ENCODE results near the gene KCNT1.

The KCNT1 gene

DNA sequence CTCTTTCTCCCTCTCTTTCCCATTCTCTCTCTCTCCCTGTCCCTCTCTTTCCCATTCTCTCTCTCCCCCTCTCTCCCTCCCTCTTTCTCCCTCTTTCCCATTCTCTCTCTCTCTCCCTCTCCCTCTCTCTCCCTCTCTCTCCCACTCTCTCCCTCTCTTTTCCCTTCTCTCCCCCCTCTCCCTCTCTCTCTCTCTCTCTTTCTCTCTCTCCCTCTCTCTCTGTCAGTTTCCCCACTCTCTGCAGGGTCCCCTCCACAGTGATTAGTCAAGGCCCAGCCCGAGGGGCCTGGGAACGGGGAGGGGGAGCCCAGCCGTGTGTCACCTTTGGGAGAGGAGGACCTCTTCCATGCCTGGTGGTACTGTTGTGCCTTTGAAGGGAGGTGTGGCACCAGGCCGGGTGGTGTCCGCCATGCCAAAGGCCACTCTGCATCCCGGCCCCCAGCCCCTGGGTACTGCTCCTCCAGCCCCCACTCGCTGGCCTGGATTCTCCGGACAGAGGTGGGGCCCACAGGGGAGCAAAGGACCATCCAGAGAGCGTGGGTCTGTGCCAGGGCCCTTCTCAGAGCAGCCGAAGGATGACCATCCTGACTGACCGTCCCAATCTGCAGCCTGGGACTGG is 25.4 kb downstream of the KCNT1 start:
- no peak for DNase-seq (ENCODE audit: low spot score)

DNA sequence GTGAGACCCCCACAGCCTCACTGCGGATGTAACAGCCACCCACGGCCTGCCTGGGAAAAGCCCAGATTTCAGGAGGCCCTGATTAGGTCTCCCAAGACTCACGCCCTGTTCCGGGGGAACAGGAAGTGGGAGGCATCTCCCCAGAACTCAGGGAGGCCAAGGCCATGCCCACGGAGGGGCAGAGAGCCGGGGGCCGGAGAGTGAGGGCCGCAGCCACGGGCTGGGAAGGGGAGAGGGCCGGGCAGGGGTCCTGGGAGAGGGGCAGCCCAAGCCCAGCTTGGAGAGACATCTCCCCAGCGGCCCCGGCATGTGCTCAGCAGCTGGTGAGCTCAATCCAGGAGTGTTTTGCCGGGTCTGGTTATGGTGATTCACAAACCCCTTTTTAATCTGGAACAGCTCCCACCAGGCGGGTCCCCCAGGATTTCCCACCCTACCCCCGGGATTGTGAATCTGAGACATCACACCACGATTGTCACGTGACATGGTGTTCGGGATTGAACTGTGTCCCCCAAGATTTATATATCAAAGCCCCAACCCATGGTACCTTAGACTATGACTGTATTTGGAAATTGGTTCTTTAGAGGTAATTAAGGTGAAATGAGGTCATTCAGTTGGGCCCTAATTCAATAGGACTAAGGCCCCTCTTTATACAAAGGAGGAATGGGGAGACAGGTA is 26.6 kb downstream of the KCNT1 start:
- DNase-seq (ENCODE audit: low spot score): no peak

DNA sequence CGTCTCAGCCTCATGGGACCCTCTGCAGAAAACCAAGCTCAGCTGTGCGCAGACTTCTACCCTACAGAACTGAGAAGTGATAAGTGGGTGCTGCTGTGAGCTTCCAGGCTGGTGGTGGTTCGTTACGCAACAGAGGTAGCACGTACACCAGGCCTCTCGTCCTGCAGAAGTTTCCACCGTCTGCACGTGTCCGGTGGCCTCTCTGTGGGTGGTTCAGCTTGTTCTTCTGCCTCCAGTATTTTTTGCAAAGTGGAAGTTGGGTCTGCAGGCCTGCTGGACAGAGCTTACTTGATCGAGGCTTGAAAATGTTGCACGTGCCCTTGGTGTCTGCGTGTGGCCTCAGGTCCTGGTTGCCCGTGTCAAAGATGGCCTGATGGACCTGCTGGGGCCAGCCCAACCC is 27.5 kb downstream of the KCNT1 start:
- no peak for DNase-seq (ENCODE audit: low spot score)

DNA sequence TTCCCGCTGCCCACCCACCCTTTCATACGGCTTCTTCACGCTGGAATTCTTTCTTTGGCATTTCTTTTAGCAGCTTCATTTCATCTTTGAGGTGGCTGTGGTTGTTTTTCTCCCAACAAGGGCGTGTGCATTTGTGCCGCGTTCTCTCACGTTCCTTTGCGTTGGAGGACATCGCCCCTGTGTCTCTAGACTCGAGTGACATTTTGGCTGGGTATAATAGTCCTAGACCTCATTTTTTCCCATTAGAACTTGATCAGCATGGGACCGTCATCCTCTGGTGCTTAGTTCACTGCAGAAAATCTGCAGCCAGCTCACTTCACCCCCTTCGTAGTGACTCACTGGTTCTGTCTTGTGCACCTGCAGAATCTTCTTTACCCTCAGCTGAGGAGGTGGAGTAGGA is 29.5 kb downstream of the KCNT1 start:
- DNase-seq (ENCODE audit: low spot score): no peak

DNA sequence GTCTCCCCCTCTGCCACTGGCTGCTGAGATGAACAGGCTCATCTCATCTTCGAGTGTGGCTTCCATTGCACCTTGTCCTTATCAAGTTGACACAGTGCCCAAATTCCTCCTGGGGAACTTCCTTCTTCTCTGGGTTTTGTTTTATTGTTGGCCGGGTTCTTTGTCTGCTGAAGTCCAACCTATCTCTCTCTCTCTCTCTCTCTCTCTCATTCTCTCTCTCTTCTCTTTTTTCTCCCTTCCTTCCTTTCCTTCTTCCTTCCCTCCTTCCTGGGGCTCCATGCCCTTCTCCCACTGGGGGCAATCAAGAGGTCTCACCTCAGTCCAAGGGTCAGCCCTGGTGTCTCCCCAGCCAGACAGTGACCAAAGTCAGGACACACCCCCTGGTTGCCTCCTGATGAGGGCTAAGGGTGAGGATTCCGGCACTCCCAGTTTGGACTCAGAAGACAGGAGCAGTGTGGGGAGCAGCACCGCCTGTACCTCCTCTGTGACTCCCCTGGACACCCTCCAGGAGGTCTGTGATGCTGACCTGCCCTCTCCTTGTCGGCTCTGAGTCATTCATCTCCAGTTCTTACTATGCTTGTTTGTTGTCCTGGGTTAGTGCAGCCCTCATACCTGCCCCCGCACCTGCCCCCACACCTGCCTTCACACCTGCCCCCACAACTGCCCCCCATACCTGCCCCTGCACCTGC is 30.7 kb downstream of the KCNT1 start:
- DNase-seq (ENCODE audit: low spot score): no peak

DNA sequence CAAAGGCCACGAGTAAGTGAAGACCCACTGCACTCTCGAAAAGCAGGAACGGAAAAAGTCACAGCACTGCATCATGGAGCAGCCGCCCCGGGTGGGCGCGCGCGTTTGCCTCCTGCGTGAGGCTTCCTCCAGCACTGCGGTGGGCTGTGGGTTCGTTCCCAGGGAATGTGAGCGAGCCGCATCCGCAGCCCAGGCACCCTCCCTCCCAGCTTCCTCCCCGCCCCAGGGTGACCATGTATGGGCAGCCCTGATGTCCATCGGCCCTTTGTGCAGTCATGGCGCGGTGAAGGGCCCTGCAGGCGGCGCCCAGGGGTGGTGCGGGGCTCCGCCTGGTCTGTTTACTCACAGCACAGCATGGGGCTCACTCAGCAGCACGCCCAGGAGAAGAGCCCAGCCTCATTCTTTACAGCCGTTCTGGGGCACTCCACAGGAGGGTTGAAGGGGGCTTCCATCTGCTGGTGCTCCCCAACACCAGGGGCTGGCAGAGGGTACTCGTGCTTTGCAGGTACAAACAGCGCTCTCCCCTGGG is 32.7 kb downstream of the KCNT1 start:
- no peak for DNase-seq (ENCODE audit: low spot score)

DNA sequence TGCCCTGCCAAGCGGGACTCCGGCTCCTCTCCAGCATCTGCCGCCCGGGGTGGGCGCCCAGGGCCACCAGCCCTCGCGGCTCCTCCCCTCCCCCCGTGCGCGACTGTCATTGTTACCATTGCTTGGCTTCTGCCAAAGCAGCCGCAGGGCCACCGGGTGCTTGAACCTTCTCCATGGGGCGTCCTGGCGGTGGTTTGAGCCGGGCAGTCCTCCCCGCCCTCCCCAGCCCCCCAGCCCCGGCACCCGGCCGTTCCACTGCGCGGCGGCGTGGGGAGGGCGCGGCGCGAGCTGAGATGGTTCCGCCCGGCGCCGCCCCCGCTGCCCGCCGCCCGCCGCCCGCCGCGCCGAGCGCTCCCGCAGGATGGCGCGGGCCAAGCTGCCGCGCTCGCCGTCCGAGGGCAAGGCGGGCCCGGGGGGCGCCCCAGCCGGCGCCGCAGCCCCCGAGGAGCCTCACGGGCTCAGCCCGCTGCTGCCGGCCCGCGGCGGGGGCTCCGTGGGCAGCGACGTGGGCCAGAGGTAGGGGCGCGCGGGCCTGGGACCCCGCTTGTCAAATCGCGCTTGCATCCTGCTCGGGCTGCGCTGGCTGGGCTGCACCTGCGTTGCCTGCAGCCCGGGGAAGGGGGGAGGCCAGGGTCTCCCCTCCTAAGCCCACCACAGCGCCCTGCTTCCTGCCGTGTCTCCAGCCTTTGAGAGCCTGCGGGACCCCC is 34.4 kb downstream of the KCNT1 start:
- no peak for DNase-seq (ENCODE audit: low spot score)

DNA sequence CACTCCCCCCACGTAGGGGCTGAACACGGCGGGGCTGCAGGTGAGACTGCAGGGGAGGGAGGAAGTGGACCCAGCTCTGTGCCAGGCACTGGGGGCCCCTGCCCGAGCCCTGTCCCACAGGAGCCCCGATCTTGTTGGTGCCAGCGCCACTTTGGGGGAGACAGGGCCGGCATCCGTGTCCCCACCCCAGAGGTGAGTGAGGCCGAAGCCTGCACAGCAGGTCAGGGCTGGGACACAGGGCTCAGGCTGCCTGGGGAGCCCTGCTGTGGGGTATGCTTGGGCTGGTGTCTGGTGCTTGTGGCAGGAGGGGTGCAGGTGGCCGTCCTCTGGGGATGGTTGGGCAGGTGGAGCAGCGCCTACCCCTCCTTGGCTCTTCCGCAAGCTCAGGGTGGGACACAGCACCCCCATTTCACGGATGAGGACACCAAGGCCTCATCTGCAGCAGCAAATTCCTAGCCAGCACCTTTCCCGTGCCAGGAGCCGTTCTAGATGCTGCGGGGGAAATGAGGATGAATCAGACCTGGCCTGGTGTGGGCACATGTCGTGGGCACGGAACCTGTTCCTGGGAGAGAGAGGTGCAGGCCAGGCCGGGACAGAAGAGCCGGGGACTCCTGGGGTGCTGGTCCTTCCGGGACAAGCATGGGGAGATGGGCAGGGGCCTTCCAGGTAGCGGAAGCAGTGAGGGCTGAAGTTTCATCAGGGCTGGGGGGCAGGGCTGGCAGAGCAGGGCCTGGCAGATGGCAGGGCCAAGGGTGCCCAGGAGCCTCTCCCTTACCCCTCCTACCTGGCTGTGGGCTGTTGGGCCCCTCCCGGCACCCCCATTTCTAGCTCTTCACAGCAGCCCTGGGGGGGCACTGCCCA is 35.2 kb downstream of the KCNT1 start:
- DNase-seq (ENCODE audit: low spot score): no peak

DNA sequence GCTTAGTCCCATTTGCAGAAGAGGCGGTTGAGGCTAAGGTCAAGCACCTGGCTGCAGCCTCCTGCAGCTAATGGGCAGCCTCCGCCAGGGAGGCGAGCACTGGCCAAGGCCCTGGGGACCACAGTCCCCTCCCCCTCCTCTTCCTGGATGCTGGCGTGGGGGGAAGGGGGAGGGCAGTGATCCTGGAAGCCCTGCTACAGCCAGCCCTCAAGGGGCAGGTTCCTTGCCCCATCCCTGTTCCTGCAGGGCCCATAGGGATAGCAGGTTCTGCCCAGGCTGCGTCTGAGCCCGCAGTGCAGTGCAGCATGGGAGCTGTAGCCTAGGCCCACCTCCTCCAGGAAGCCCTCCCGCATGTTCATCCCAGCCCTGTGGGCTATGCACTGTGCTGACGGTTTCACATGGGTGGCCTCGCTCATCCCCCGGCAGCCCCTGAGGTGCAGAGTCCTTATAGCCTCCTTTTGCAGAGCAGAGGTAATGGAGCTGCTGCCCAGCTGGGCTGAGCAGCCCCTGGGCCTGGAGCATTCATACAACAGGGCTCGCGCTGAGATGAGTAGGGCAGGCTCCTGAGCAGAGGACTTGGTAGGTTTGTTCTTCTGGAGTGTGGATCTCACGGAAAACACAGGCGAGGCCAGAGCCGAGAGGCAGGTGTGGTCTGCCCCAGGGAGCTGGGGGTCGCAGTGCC is 36.0 kb downstream of the KCNT1 start:
- no peak for DNase-seq (ENCODE audit: low spot score)

DNA sequence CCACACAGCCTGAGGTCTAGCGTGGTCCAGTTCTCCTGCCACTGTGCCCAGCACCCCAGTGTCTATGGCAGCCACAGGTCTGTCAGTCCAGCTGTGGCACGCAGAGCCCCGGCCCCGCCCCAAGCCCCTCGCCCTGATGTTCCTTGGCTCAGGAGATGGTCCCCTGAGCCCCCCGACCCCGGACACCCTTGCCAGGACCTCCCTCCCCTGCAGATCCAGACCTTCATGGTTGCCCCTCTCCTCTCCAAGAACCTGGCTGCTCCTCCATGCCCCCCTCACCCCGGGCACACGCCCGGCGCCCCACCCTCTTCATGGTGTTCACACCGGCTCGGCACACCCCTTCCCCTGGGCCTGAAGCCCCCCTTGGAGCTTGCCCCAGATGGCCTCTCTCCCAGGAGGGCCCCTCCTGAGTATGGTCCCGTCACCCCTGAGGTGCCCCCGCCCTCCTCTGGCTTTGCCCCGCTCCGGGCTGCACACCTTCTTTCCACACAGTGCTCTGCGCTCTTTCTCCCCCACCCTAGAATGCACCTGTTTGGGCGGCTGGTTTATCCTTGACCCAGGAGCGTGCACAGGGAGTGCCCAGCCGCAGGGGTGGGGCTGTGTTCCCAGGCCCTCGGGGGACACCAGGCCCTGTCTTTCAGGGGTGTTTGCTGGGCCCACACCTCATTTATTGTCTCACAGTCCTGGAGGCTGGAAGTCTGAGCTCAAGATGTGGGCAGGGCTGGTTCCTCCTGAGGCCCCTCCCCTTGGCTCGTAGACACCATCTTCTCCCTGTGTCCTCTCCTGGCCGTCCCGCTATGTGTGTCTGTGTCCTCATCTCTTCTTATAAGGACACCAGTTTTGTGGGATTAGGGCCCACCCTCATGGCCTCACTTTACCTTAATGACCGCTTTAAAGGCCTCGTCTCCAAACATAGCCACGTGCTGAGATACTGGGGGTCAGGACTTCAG is 37.6 kb downstream of the KCNT1 start:
- DNase-seq (ENCODE audit: low spot score): peak; percentile 63

DNA sequence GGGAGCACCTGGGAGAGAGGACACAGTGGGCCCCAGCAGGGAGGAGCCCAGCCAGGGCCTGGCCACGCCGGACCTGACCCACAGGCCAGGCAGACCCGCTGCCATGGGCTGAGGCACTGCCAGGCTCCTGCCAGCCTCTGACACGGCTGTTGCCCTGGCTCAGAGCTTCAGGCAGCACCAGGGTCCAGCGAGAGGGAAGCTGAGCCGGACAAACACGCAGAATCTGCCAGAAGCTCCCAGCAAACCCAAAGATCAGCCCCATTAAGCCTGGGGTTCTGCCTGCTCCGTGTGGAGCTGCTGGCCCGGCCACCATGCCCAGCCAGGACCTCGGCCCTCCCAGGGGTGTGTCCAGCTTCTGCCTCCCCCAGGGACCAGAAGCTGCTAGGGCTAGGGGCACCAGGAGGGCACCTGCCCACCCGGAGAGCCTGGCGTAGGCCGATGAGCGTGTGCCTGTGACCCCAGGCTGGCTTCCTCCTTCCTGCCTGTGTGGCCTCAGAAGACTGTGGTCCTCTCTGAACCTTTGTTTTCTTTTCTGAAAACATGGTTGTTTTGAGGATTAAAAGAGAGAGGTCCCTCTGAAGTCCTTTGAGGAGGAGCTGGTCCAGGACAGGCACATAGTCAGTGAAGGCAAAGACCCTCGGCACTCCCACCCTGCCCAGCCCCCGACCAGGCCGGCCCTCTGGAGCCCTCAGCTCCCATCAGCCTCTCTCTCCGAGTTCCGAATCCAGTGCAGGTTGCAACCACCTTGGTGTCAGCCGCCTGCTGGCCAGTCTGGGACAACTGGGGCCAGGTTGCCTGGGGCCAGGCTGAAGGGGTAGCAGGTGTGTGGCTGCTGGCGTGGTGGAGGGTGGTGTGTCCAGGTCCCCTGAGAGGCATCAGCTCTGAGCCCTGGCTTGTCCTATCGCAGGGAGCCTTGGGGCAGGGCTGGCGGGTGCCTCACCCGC is 39.6 kb downstream of the KCNT1 start:
- peak; percentile 21 for DNase-seq (ENCODE audit: low spot score)

DNA sequence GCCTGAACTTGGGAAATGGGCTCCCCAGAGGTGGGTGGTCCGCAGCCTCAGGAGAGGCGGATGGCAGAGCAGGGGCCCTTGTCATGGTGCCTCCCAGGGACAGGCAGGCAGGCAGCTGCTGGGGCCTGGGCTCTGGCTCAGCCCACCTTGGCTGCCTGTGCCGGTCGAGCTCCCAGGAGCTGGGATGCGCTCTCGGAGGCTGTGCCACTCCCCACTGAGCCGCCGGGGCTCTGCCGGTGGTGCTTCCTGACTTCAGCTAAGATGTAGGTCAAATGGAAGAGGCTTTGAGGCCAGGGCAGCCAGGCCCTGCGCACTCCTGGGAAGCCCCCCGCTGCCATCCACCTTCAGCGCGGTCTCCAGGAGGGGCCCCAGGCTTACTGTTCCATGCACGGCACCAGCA is 41.0 kb downstream of the KCNT1 start:
- DNase-seq (ENCODE audit: low spot score): peak; percentile 8

DNA sequence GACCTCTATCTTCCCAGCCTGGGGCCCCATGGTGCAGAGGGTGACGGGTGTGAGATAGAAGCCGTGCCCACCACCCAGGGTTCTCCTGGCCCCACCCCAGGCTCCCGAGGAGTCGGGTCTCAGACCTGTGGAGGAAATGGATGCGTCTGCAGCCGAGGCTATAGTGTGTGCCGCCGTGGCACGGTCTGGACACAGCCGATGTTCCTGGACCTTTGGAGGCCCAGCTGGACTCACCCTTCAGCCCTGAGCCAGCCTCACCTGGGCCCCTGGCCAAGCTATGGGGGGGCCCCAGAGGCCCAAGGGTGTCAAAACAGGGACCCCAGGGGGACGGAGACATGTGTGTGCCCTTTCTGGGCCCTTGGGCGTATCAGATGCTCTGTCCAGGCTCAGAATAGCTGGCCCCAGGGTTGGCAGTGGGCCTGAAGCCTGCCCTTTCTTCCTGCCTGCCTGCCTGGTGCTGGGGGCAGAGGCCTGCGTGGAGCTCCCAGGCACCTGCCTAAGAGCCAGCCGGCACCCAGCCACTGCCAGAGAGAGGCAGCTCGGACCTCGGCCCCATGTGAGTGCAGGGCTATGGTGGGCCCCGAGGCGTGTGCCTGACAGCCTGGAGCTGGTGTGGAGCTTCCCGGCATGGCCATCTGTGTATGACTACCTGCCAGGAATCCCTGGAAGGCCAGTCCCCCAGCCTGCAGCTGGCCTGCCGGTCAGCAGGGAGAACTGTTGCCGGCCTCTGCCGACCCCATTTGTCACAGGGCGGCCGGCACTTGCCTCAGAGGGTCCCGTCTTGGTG is 41.8 kb downstream of the KCNT1 start:
- DNase-seq (ENCODE audit: low spot score): peak; percentile 58

DNA sequence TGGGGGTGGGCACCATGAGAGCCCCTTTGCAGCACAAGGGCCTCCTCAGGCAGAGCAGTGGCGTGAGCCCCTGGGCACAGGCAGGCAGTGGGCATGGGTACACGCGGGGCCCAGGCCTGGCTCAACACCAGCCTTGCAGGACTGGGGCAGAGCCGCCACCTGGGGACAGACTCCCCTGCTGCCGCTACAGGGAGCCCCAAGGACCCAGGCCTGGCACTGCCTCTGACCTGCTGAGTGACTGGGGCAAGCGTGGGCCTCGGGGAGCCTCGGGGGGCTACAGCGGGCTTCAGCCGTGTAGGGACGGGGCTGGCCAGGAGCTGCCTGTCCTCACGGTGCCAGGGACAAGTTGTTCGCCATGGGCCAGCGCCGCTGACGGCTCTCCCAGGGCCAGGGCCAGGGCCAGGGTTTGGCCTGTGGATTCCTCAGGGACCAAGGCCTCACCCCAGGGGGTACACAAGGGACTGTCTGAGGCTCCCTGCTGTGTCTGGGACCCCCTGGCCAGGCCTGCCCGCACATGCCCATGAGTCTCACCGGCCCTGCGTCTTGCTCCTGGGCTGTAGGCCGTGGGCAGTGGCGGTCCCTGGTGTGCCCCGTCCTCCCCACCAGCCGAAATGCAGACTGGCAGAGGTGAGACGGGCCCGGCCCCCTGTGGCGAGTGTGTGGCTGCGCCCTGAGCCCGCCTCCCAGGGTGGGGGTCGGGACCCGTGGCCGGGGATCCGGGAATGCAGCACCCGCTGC is 42.5 kb downstream of the KCNT1 start:
- DNase-seq (ENCODE audit: low spot score): no peak

DNA sequence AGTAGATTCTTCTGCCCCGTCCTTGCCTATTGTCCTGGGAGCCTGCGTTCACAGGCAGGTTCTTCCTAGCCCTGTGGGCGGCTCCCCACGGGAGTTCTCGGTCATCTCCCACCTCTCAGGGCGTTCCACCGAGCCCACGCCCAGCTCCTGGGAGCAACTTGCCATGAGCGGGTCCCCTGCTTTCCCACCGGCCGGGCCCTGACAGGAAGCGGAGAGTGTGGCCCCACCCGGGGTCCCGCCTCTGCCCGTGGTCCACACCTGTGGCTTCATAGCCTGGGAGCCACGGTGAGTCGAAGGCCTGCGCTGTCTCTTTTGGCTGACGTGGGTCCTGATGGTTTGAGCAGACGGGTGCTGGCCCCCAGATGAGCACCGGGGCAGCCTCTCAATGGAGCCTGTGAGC is 43.2 kb downstream of the KCNT1 start:
- DNase-seq (ENCODE audit: low spot score): no peak

DNA sequence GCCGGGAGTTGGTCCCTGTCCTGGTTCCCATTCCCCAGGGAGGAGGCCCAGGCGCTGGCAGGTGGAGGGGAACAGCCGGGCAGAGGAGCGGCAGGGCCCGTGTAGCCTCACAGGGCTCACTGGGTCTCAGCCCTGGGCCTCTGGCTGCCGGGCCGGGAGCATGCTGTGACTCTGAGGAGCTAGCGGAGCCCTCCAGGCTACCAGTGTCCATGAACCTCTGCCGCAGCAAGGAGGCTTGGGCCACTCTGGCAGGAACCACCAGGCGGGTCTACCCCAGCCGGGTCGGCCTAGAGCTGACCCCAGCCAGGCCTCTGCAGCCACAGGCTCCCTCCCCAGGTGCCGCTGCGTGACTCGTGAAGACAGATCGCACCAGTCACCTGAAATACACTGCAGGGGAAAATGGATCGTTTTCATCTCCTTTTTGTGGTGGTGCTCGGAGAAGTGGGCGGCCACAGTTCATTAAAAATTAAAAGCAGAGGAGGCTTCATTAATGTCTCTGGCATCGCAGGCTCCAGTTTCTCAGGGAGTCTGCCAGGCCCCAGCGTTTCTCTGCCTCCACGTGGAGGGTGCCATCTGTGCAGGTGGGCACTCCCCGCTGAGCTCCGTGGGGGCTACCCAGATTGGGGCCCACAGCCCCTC is 43.8 kb downstream of the KCNT1 start:
- no peak for DNase-seq (ENCODE audit: low spot score)

DNA sequence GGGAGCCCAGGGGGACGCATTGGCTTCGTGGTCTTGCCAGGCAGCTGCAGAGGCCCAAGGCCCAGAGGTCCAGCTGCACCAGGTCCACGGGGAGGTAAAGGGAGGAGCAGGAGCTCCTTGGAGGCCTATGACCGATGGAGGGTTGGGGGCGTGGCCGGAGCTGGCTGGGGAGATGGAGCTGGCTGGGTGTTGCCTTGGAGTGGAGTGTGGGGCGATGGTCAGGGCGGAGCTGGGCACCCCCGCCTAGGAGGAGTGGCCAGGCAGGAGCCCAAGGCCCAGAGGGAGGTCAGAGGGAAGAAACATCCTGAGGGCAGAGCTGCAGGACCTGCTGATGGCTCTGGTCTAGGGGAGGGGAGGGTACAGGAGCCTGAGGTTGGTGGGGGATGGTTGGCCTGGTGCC is 44.6 kb downstream of the KCNT1 start:
- DNase-seq (ENCODE audit: low spot score): no peak
